ENCODE data around the gene NCOA7. TPM values are rescaled to one million over a fixed set of nuclear protein-coding genes. Genes with fewer than 3 reads are reported as not detected.

Gene NCOA7
- total RNA-seq, 1 donor = 41.7 TPM

GRCh38 chr6:125865015-125865414 lies 74.3 kb downstream of the NCOA7 start:
- no peak for DNase-seq (ENCODE audit: low read depth)
- TF ChIP-seq CTCF (IDR thresholded peaks at IDR 0.05; ENCODE audit: insufficient read depth, low read length) = no peak
- no peak overlapping the region for H3K4me3 ChIP-seq (ENCODE audit: low read depth, low read length)

- no peak overlapping the region for H3K4me3 ChIP-seq (ENCODE audit: low read depth, low read length)
- no peak for TF ChIP-seq CTCF (IDR thresholded peaks at IDR 0.05; ENCODE audit: insufficient read depth, low read length)
- no peak for DNase-seq (ENCODE audit: low read depth)
These were observed 75.7 kb downstream of the NCOA7 start for GRCh38 chr6:125866433-125866832.

- H3K4me3 ChIP-seq (ENCODE audit: low read depth, low read length) = no peak overlapping the region
- peak; percentile 86 for DNase-seq (ENCODE audit: low read depth)
- no peak for TF ChIP-seq CTCF (IDR thresholded peaks at IDR 0.05; ENCODE audit: insufficient read depth, low read length)
These were observed 76.8 kb downstream of the NCOA7 start for GRCh38 chr6:125867483-125867942.

GRCh38 chr6:125868252-125868651 lies 77.5 kb downstream of the NCOA7 start:
- no peak for TF ChIP-seq CTCF (IDR thresholded peaks at IDR 0.05; ENCODE audit: insufficient read depth, low read length)

GRCh38 chr6:125868678-125869395 lies 78.1 kb downstream of the NCOA7 start:
- no peak for TF ChIP-seq CTCF (IDR thresholded peaks at IDR 0.05; ENCODE audit: insufficient read depth, low read length)
- DNase-seq (ENCODE audit: low read depth) = peak; percentile 36
- no peak overlapping the region for H3K4me3 ChIP-seq (ENCODE audit: low read depth, low read length)

More at GRCh38 chr6:125868252-125868651, 77.5 kb downstream of the NCOA7 start:
- peak; percentile 41 for DNase-seq (ENCODE audit: low read depth)
- H3K4me3 ChIP-seq (ENCODE audit: low read depth, low read length) = no peak overlapping the region

GRCh38 chr6:125869427-125869826 lies 78.7 kb downstream of the NCOA7 start:
- DNase-seq (ENCODE audit: low read depth) = no peak
- H3K4me3 ChIP-seq (ENCODE audit: low read depth, low read length) = no peak overlapping the region
- no peak for TF ChIP-seq CTCF (IDR thresholded peaks at IDR 0.05; ENCODE audit: insufficient read depth, low read length)

- no peak for TF ChIP-seq CTCF (IDR thresholded peaks at IDR 0.05; ENCODE audit: insufficient read depth, low read length)
- no peak for DNase-seq (ENCODE audit: low read depth)
- no peak overlapping the region for H3K4me3 ChIP-seq (ENCODE audit: low read depth, low read length)
These were observed 80.6 kb downstream of the NCOA7 start for GRCh38 chr6:125871365-125871764.

Data from fibroblast of the aortic adventitia (primary cell).